GM12865 (cell line): ENCODE data around the gene MROH7.

Experiments used
- DNase-seq: peaks from one replicate; pipeline ENCODE4 v3.0.0; 2010; ENCODE audit warnings: low read depth
- H3K4me3 ChIP-seq: 2 replicates; pipeline ENCODE4 v1.5.1; 2011; ENCODE audit warnings: mild to moderate bottlenecking, low read depth, low read length, control low read depth
- CTCF ChIP-seq: IDR thresholded peaks from 2 replicates; pipeline ENCODE4 v1.5.1; 2011; ENCODE audit warnings: low read length, control low read depth, low read depth, inconsistent platforms; ENCODE audit not compliant: insufficient read depth; ENCODE audit errors: missing control alignments

The MROH7 gene

GRCh38 chr1:54758678-54759348, 117.2 kb downstream of the MROH7 start:
- no peak for DNase-seq
- no peak overlapping the region for H3K4me3 ChIP-seq
- no peak for TF ChIP-seq CTCF
